DOHH2 (cell line): ENCODE data around the gene CLIP2.
"Not testable (repeated sequence)": the region's sequence is repeated elsewhere in the genome, so short reads cannot be mapped to it uniquely, and the experiment has no call there.

ENCODE experiments used
- CTCF ChIP-seq: fragments of 200-600 bp; sonication (generic); IDR thresholded peaks from one replicate; pipeline ENCODE4 v1.5.1; 2014; ENCODE audit warnings: antibody characterized with exemption, mild to moderate bottlenecking, low read depth, low read length; ENCODE audit not compliant: poor library complexity, severe bottlenecking
- EZH2phosphoT487 ChIP-seq: fragments of 200-600 bp; sonication (generic); IDR thresholded peaks from 2 replicates; pipeline ENCODE4 v1.6.1; 2017; ENCODE audit warnings: borderline replicate concordance, mild to moderate bottlenecking, antibody characterized with exemption, low read length, moderate library complexity, mixed read lengths

GRCh38 chr7:74402668-74403067 is 113.5 kb downstream of the CLIP2 start:
- TF ChIP-seq CTCF, EZH2phosphoT487: not testable (repeated sequence)
